GM18507 (cell line): ENCODE data around the gene MOCS1.

Experiments
- DNase-seq: peaks from one replicate; pipeline ENCODE4 v3.0.0; 2011; ENCODE audit warnings: low read depth; ENCODE audit not compliant: insufficient read length; ENCODE audit errors: extremely low spot score
- FAIRE-seq: peaks from 2 replicates; lab custom pipeline; 2011; peaks lifted over from hg19 to GRCh38; lab: Jason Lieb, UNC

MOCS1 gene

GRCh38 chr6:39908838-39909583 lies 25.3 kb downstream of the MOCS1 start:
- no peak for FAIRE-seq
- no peak for DNase-seq

- FAIRE-seq, result no peak
- DNase-seq, result no peak
Measured at GRCh38 chr6:39907871-39908575, 26.2 kb downstream of the MOCS1 start.

GRCh38 chr6:39906318-39906761 lies 27.9 kb downstream of the MOCS1 start:
- DNase-seq, result no peak
- FAIRE-seq, result no peak

- no peak for FAIRE-seq
- no peak for DNase-seq
Measured at GRCh38 chr6:39905640-39905975, 28.7 kb downstream of the MOCS1 start.

- FAIRE-seq (no peak), DNase-seq (no peak)
Measured at GRCh38 chr6:39904946-39905639, 29.2 kb downstream of the MOCS1 start.

GRCh38 chr6:39903656-39904055 lies 30.6 kb downstream of the MOCS1 start:
- FAIRE-seq (no peak), DNase-seq (no peak)

GRCh38 chr6:39902786-39903465 lies 31.3 kb downstream of the MOCS1 start:
- DNase-seq, result no peak
- no peak for FAIRE-seq

- no peak for DNase-seq
- no peak for FAIRE-seq
Measured at GRCh38 chr6:39902136-39902535, 32.1 kb downstream of the MOCS1 start.

- DNase-seq (no peak), FAIRE-seq (no peak)
Measured at GRCh38 chr6:39901670-39902069, 32.6 kb downstream of the MOCS1 start.

GRCh38 chr6:39901116-39901655 lies 33.1 kb downstream of the MOCS1 start:
- no peak for FAIRE-seq

GRCh38 chr6:39899554-39900295 lies 34.5 kb downstream of the MOCS1 start:
- DNase-seq (no peak), FAIRE-seq (no peak)

More at GRCh38 chr6:39901116-39901655, 33.1 kb downstream of the MOCS1 start:
- DNase-seq, result no peak

- FAIRE-seq (no peak), DNase-seq (no peak)
Measured at GRCh38 chr6:39898625-39899024, 35.6 kb downstream of the MOCS1 start.

GRCh38 chr6:39897698-39898097 lies 36.6 kb downstream of the MOCS1 start:
- no peak for FAIRE-seq
- DNase-seq, result no peak

GRCh38 chr6:39896701-39897100 lies 37.6 kb downstream of the MOCS1 start:
- FAIRE-seq (no peak), DNase-seq (no peak)

GRCh38 chr6:39893286-39893685 lies 41.0 kb downstream of the MOCS1 start:
- no peak for DNase-seq
- FAIRE-seq, result no peak

GRCh38 chr6:39892490-39893129 lies 41.7 kb downstream of the MOCS1 start:
- DNase-seq, result peak; percentile 36
- FAIRE-seq, result peak; percentile 70

- DNase-seq (no peak), FAIRE-seq (no peak)
Measured at GRCh38 chr6:39891976-39892375, 42.3 kb downstream of the MOCS1 start.

GRCh38 chr6:39891353-39891752 lies 42.9 kb downstream of the MOCS1 start:
- DNase-seq (no peak), FAIRE-seq (no peak)

- FAIRE-seq (no peak), DNase-seq (no peak)
Measured at GRCh38 chr6:39889229-39889628, 45.0 kb downstream of the MOCS1 start.
